Frontal cortex (tissue), 4 donors: Measurements from ENCODE around the gene BAIAP2L1. TPM values are rescaled to one million over a fixed set of nuclear protein-coding genes. Genes with fewer than 3 reads are reported as not detected.

Source experiments
- DNase-seq, 2 donors: peaks; one replicate each; pipeline ENCODE4 v3.0.0; 2012; ENCODE audit warnings: low spot score in 2 of 2
- FAIRE-seq: peaks from 2 replicates; lab custom pipeline; 2012; peaks lifted over from hg19 to GRCh38; lab: Jason Lieb, UNC
- total RNA-seq: library from RNA; depleted of rRNA; stranded (reverse); fragments of >200 nt; gene quantifications from one replicate; pipeline ENCODE4 v1.2.3, GENCODE V29; 2014
- donor health status: control.
- donor health status: control.
- donor health status: control.

BAIAP2L1 gene
- total RNA-seq, 1 donor from 2014 or later: under 0.01 TPM

GRCh38 chr7:98362517-98362916 is 38.4 kb downstream of the BAIAP2L1 start:
- FAIRE-seq (no peak), DNase-seq (no peak)

- FAIRE-seq (no peak), DNase-seq (no peak)
These were observed 40.4 kb downstream of the BAIAP2L1 start for GRCh38 chr7:98360221-98361130.

- FAIRE-seq: no peak
- DNase-seq: no peak
These were observed 41.5 kb downstream of the BAIAP2L1 start for GRCh38 chr7:98359395-98359794.

- FAIRE-seq (no peak), DNase-seq (no peak)
These were observed 42.2 kb downstream of the BAIAP2L1 start for GRCh38 chr7:98358706-98359105.

GRCh38 chr7:98357751-98358161 is 43.1 kb downstream of the BAIAP2L1 start:
- DNase-seq (no peak), FAIRE-seq (no peak)

- no peak for FAIRE-seq
These were observed 45.7 kb downstream of the BAIAP2L1 start for GRCh38 chr7:98355250-98355538.

GRCh38 chr7:98354511-98355249 is 46.2 kb downstream of the BAIAP2L1 start:
- FAIRE-seq (no peak), DNase-seq (no peak)

More at GRCh38 chr7:98355250-98355538, 45.7 kb downstream of the BAIAP2L1 start:
- DNase-seq: no peak

GRCh38 chr7:98354052-98354451 is 46.8 kb downstream of the BAIAP2L1 start:
- FAIRE-seq: no peak
- DNase-seq: no peak

- FAIRE-seq (no peak), DNase-seq (no peak)
These were observed 48.3 kb downstream of the BAIAP2L1 start for GRCh38 chr7:98352621-98353020.

GRCh38 chr7:98351136-98351535 is 49.8 kb downstream of the BAIAP2L1 start:
- FAIRE-seq: no peak
- DNase-seq: no peak

GRCh38 chr7:98348726-98349474 is 52.0 kb downstream of the BAIAP2L1 start:
- FAIRE-seq (no peak), DNase-seq (no peak)

- DNase-seq (no peak), FAIRE-seq (no peak)
These were observed 54.3 kb downstream of the BAIAP2L1 start for GRCh38 chr7:98346515-98347069.

GRCh38 chr7:98341106-98341505 is 59.8 kb downstream of the BAIAP2L1 start:
- FAIRE-seq (no peak), DNase-seq (no peak)

GRCh38 chr7:98339043-98339442 is 61.8 kb downstream of the BAIAP2L1 start:
- FAIRE-seq: no peak
- no peak for DNase-seq

- no peak for FAIRE-seq
- DNase-seq: no peak
These were observed 62.4 kb downstream of the BAIAP2L1 start for GRCh38 chr7:98338441-98338840.

- no peak for FAIRE-seq
These were observed 65.4 kb downstream of the BAIAP2L1 start for GRCh38 chr7:98335411-98335977.

GRCh38 chr7:98334081-98334480 is 66.8 kb downstream of the BAIAP2L1 start:
- FAIRE-seq (no peak), DNase-seq (no peak)

More at GRCh38 chr7:98335411-98335977, 65.4 kb downstream of the BAIAP2L1 start:
- no peak for DNase-seq

- DNase-seq (no peak), FAIRE-seq (no peak)
These were observed 69.9 kb downstream of the BAIAP2L1 start for GRCh38 chr7:98330926-98331529.

- DNase-seq: no peak
- no peak for FAIRE-seq
These were observed 71.0 kb downstream of the BAIAP2L1 start for GRCh38 chr7:98329791-98330373.
